Ectodermal cell (in vitro differentiated cells): ENCODE results near the gene AP1B1.

Experiments used
- H3K27ac ChIP-seq: 2 replicates; pipeline ENCODE4 v1.7.0; 2013; ENCODE audit warnings: mild to moderate bottlenecking, low read depth, low read length; ENCODE audit not compliant: insufficient read depth, poor library complexity, severe bottlenecking
- H3K27me3 ChIP-seq: 2 replicates; pipeline ENCODE4 v1.7.0; 2013; ENCODE audit warnings: mild to moderate bottlenecking, low read length; ENCODE audit not compliant: insufficient read depth, control insufficient read depth, poor library complexity, severe bottlenecking
- H3K36me3 ChIP-seq: one replicate; pipeline ENCODE4 v1.7.0; 2013; ENCODE audit warnings: low read length; ENCODE audit not compliant: control insufficient read depth, insufficient read depth
- H3K4me1 ChIP-seq: one replicate; pipeline ENCODE4 v1.7.0; 2013; ENCODE audit warnings: low read length; ENCODE audit not compliant: control insufficient read depth, insufficient read depth
- H3K4me3 ChIP-seq: 2 replicates; pipeline ENCODE4 v1.7.0; 2013; ENCODE audit warnings: low read depth, low read length, control low read depth; ENCODE audit not compliant: insufficient read depth
- H3K9me3 ChIP-seq: 2 replicates; pipeline ENCODE4 v1.7.0; 2013; ENCODE audit warnings: mild to moderate bottlenecking, low read length, moderate library complexity; ENCODE audit not compliant: control insufficient read depth
- WGBS, 2 experiments: methylation state at CpG; one replicate each; pipeline ENCODE4 v1.1.7; 2013; ENCODE audit warnings: missing lambda C conversion rate in 2 of 2; 5-methylcytosine and 5-hydroxymethylcytosine counted together

AP1B1 gene

GRCh38 chr22:29301716-29302401 is 86.5 kb downstream of the AP1B1 start:
- no peaks in the 10 kb centered on the region for H3K4me1 ChIP-seq
- H3K36me3 ChIP-seq: peaks cover 28% of the 10 kb centered on the region
- no peaks in the 10 kb centered on the region for H3K9me3 ChIP-seq
- H3K27me3 ChIP-seq: no peaks in the 10 kb centered on the region
- no peak overlapping the region for H3K27ac ChIP-seq
- 93 to 95% methylated on average over 17 of the region's 17 CpGs for WGBS, 2 experiments
- H3K4me3 ChIP-seq: no peak overlapping the region

DNA sequence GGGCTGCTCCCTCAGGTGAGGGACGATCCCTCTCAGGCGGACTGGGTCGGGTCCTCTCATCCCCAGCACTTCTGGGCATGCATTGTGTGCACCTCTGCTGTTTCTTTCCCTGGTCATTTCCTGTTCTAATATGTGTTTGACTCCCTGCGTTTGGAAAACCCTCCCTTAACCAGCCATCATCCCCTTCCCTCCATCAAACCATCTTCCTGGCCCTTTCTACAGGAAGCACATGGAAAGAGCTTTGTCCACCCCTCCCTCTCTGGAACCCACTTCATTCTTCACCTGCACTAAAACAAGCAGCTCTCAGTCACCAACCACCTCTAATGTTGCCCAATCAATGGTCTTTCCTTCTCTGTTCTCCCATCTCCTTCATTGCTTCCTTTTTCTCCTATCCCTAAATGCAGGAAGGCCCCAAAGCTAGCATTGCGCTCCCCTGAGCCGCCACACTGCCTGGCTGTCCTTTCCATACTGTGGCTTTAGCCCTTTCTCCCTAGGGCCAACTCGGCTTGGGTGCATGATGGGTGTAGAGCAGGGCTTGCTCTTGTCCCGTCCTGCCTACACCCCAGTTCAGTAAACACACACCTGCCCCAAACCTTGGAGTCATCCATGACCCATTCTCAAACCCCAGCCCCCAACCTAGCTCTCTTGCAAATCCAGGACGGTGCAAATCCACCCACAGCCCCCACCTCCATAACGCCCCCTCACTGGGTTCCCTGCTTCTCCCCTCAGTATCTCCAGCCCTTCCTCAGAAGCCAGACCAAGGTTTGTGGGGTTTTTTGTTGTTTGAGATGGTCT is 87.4 kb downstream of the AP1B1 start:
- H3K4me1 ChIP-seq: no peaks in the 10 kb centered on the region
- H3K4me3 ChIP-seq: no peak overlapping the region
- WGBS, 2 experiments: 92% methylated on average over 9 to 10 of the region's 10 CpGs
- peaks cover 37% of the 10 kb centered on the region for H3K36me3 ChIP-seq
- no peaks in the 10 kb centered on the region for H3K9me3 ChIP-seq
- no peaks in the 10 kb centered on the region for H3K27me3 ChIP-seq
- no peak overlapping the region for H3K27ac ChIP-seq

DNA sequence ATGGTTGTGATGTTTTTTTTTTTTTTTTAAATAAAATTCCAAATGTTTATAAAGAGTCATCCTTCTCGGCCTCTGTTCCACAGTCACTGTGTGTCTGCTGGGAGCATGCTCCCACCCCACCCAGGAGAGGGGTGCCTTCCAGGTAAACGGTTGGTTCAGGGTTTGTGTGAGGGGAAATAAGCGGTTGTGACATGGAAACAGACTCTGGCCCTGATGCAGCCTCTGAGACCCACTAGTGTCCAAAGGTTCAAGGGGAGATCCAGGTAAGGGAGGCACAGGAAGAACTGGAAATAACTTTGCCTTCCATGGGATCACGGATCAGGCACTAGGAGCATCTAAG is 87.9 kb downstream of the AP1B1 start:
- Histone ChIP-seq H3K9me3 (no peaks in the 10 kb centered on the region), H3K36me3 (peaks cover 42% of the 10 kb centered on the region), H3K27ac (no peak overlapping the region), H3K4me3 (no peak overlapping the region), H3K27me3 (no peaks in the 10 kb centered on the region), H3K4me1 (no peaks in the 10 kb centered on the region)
- WGBS, 2 experiments: 93 to 97% methylated on average over 4 of the region's 4 CpGs

DNA sequence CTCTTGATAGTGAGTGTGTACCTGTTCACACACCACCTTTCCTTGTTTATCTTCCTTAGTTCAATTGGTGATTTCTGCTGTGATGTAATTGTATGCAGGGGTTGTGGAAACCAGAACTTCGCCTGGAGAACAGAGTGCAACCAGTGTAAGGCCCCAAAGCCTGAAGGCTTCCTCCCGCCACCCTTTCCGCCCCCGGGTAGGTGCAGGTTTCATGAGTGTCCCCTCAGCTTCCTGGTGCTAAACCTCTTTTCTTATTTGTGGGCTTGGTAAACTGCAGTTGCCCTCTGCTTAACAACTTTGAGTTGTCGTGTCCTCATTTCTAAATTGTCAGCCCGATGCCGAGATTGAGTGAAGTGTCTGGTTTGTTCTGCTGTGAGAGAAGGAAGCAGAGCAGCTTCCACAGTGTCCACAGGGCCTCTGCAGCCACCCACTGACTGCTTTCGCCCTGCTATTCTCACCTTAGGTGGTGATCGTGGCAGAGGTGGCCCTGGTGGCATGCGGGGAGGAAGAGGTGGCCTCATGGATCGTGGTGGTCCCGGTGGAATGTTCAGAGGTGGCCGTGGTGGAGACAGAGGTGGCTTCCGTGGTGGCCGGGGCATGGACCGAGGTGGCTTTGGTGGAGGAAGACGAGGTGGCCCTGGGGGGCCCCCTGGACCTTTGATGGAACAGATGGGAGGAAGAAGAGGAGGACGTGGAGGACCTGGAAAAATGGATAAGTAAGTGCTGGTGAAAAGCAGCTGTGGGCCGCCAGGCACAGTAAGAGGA is 89.1 kb downstream of the AP1B1 start:
- Histone ChIP-seq H3K36me3 (peaks cover 49% of the 10 kb centered on the region), H3K4me3 (no peak overlapping the region), H3K4me1 (no peaks in the 10 kb centered on the region), H3K9me3 (no peaks in the 10 kb centered on the region), H3K27me3 (no peaks in the 10 kb centered on the region), H3K27ac (no peak overlapping the region)
- 95 to 97% methylated on average over 19 of the region's 19 CpGs for WGBS, 2 experiments

DNA sequence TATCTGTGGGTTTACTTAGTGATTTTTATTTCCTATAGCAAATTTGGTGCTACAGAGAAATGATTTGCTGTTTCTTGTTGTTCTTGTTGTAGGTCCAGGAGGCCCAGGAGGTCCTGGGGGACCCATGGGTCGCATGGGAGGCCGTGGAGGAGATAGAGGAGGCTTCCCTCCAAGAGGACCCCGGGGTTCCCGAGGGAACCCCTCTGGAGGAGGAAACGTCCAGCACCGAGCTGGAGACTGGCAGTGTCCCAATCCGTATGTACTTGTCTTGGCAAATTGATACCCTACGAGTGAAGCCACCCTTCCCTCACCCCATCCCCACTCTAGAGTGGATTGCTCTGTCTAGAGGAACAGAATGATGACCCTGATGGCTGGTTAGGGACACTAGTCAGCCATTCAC is 89.7 kb downstream of the AP1B1 start:
- H3K27ac ChIP-seq: no peak overlapping the region
- no peaks in the 10 kb centered on the region for H3K4me1 ChIP-seq
- peaks cover 53% of the 10 kb centered on the region for H3K36me3 ChIP-seq
- no peaks in the 10 kb centered on the region for H3K9me3 ChIP-seq
- WGBS, 2 experiments: 94 to 96% methylated on average over 8 of the region's 8 CpGs
- H3K4me3 ChIP-seq: no peak overlapping the region
- H3K27me3 ChIP-seq: no peaks in the 10 kb centered on the region

GRCh38 chr22:29292379-29292778 is 96.0 kb downstream of the AP1B1 start:
- Histone ChIP-seq H3K4me1 (no peaks in the 10 kb centered on the region), H3K27ac (no peak overlapping the region), H3K9me3 (no peaks in the 10 kb centered on the region), H3K36me3 (peaks cover 90% of the 10 kb centered on the region), H3K4me3 (no peak overlapping the region), H3K27me3 (no peaks in the 10 kb centered on the region)

- H3K27ac ChIP-seq: no peak overlapping the region
- H3K27me3 ChIP-seq: no peaks in the 10 kb centered on the region
- no peaks in the 10 kb centered on the region for H3K9me3 ChIP-seq
- peaks cover 87% of the 10 kb centered on the region for H3K36me3 ChIP-seq
- H3K4me1 ChIP-seq: no peaks in the 10 kb centered on the region
- no peak overlapping the region for H3K4me3 ChIP-seq
- WGBS, 2 experiments: 91 to 93% methylated on average over 7 of the region's 7 CpGs
Measured at GRCh38 chr22:29291215-29291614, 97.2 kb downstream of the AP1B1 start.

GRCh38 chr22:29290061-29290460 is 98.3 kb downstream of the AP1B1 start:
- WGBS, 2 experiments: 95 to 97% methylated on average over 5 of the region's 5 CpGs
- H3K36me3 ChIP-seq: peaks cover 88% of the 10 kb centered on the region
- H3K4me3 ChIP-seq: no peak overlapping the region
- no peaks in the 10 kb centered on the region for H3K9me3 ChIP-seq
- no peaks in the 10 kb centered on the region for H3K4me1 ChIP-seq
- no peak overlapping the region for H3K27ac ChIP-seq
- no peaks in the 10 kb centered on the region for H3K27me3 ChIP-seq

DNA sequence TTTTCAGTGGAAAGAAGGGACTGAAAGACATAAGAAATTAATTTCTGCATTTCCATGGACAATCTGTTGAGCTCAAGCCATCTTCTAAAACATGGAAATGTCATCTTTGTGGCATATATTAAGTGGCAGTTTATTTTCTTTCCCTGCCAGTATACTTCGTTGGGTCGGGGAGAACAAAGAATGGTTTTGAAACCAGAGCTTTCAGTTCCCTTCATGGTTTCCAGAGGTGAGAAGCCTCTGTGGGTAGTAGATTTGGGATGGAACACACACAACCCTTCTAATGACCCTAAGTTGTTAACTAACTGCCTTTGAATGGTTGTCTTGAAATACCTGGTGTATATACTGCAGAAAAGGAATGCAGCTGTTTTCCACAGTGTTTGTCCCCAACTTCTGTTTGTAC is 99.5 kb downstream of the AP1B1 start:
- Histone ChIP-seq H3K4me1 (no peaks in the 10 kb centered on the region), H3K36me3 (peaks cover 94% of the 10 kb centered on the region), H3K27ac (no peak overlapping the region), H3K4me3 (no peak overlapping the region), H3K9me3 (no peaks in the 10 kb centered on the region), H3K27me3 (no peaks in the 10 kb centered on the region)
- WGBS, 2 experiments: 98 to 100% methylated on average over 2 of the region's 2 CpGs

- 94 to 96% methylated on average over 3 of the region's 3 CpGs for WGBS, 2 experiments
- H3K27ac ChIP-seq: no peak overlapping the region
- H3K9me3 ChIP-seq: no peaks in the 10 kb centered on the region
- H3K27me3 ChIP-seq: no peaks in the 10 kb centered on the region
- no peak overlapping the region for H3K4me3 ChIP-seq
- peaks cover 78% of the 10 kb centered on the region for H3K36me3 ChIP-seq
- H3K4me1 ChIP-seq: no peaks in the 10 kb centered on the region
Measured at GRCh38 chr22:29284196-29284595, 104.2 kb downstream of the AP1B1 start.
